Aorta (tissue), 5 donors: ENCODE measurements around the gene LAYN. TPM values are rescaled to one million over a fixed set of nuclear protein-coding genes. Genes with fewer than 3 reads are reported as not detected.
A peak's percentile ranks its signal among the peaks of the same experiment; 100 is the strongest.

Source experiments
- ATAC-seq: fragments of 200-7000 bp; cut with Tn5 transposase; one replicate; pipeline ENCODE4 v1.9.1; 2022; ENCODE audit warnings: moderate library complexity; ENCODE audit not compliant: low FRiP score
- DNase-seq, 2 donors: peaks; one replicate each; pipeline ENCODE4 v3.0.0-alpha.2; 2020
- H3K27ac ChIP-seq, 2 donors: one replicate each; pipeline ENCODE4 v1.5.1; 2013; ENCODE audit warnings: low read length in 2 of 2, mild to moderate bottlenecking in 2 of 2, moderate library complexity in 2 of 2, control low read depth in 1 of 2, inconsistent platforms in 1 of 2, low read depth in 1 of 2
- H3K27me3 ChIP-seq, 2 donors: one replicate each; pipeline ENCODE4 v1.6.1; 2013; ENCODE audit warnings: control low read depth in 1 of 2, low read length in 1 of 2, mild to moderate bottlenecking in 1 of 2, moderate library complexity in 1 of 2; ENCODE audit not compliant: insufficient read depth in 2 of 2, control insufficient read depth in 1 of 2
- H3K36me3 ChIP-seq, 2 donors: one replicate each; pipeline ENCODE4 v1.6.1; 2013; ENCODE audit warnings: control low read depth in 1 of 2, low read length in 1 of 2, mild to moderate bottlenecking in 1 of 2; ENCODE audit not compliant: insufficient read depth in 2 of 2, control insufficient read depth in 1 of 2
- H3K4me1 ChIP-seq, 2 donors: one replicate each; pipeline ENCODE4 v1.6.1; 2013; ENCODE audit warnings: low read length in 2 of 2, control low read depth in 1 of 2, mild to moderate bottlenecking in 1 of 2, moderate library complexity in 1 of 2; ENCODE audit not compliant: insufficient read depth in 2 of 2, control insufficient read depth in 1 of 2
- H3K4me3 ChIP-seq, 2 donors: one replicate each; pipeline ENCODE4 v1.5.1; 2013; ENCODE audit warnings: low read length in 2 of 2, control low read depth in 1 of 2, mild to moderate bottlenecking in 1 of 2
- H3K9me3 ChIP-seq: one replicate; pipeline ENCODE4 v1.6.1; 2013; ENCODE audit warnings: mild to moderate bottlenecking, low read length; ENCODE audit not compliant: control insufficient read depth
- WGBS, 2 donors: extraction: QIAGEN DNeasy Blood & Tissue Kit; methylation state at CpG; one replicate each; pipeline ENCODE4 v1.1.7; 2013; 5-methylcytosine and 5-hydroxymethylcytosine counted together
- intact Hi-C, 2 donors: fragments of 100-400 bp; cut with DNase I; formaldehyde crosslinking; loops; one replicate each; pipeline versions ENCODE4 v1.14.2 to v1.15.0; 2022
- polyA plus RNA-seq, 2 donors: library from polyadenylated mRNA; stranded (reverse); fragments of 200-250 nt; gene quantifications; one replicate each; pipeline ENCODE4 v1.2.3, GENCODE V29; 2013
- total RNA-seq, 2 donors: library from RNA; stranded (reverse); fragmentation: NEBNext Ultra II Directional; extraction: Animal tissue kit (Norgen Biotek cat#: 25700); gene quantifications; one replicate each; pipeline ENCODE4 v1.2.1, GENCODE V29; 2021
- donor health status: healthy with polysubstance abuse.
- donor health status: Bipolar disorder and iron deficiency.
- donor health status: DM: no; HTN: no; CAD: no.
- donor health status: DM: no; HTN: no; CAD: no.
- donor health status: DM: yes; HTN: yes; CAD: no.

The LAYN gene
- total and polyA plus RNA-seq, 4 donors, result 17.6 to 30.2 (median 22.0) TPM

GRCh38 chr11:111550258-111550657 lies 9.7 kb downstream of the LAYN start:
- intact Hi-C loops, result no loop called here
- WGBS, 2 donors, result 75 to 86% methylated on average over 2 of the region's 2 CpGs
- Histone ChIP-seq H3K27me3 (no peaks in the 10 kb centered on the region), H3K27ac (no peak overlapping the region), H3K4me1 (peaks cover 0 to 2% of the 10 kb centered on the region in 2 donors), H3K36me3 (peaks cover 0 to 13% of the 10 kb centered on the region in 2 donors), H3K9me3 (no peaks in the 10 kb centered on the region), H3K4me3 (no peak overlapping the region)
- DNase-seq, result no peak
- no peak for ATAC-seq

- DNase-seq (no peak), ATAC-seq (no peak)
- Histone ChIP-seq H3K4me3 (no peak overlapping the region), H3K4me1 (peaks cover 0 to 2% of the 10 kb centered on the region in 2 donors), H3K27me3 (no peaks in the 10 kb centered on the region), H3K36me3 (peaks cover 0 to 2% of the 10 kb centered on the region in 2 donors), H3K9me3 (no peaks in the 10 kb centered on the region), H3K27ac (no peak overlapping the region)
- intact Hi-C loops, result no loop called here
Observed at GRCh38 chr11:111554532-111554931, 14.0 kb downstream of the LAYN start.

- Histone ChIP-seq H3K4me3 (no peak overlapping the region), H3K27me3 (no peaks in the 10 kb centered on the region), H3K9me3 (no peaks in the 10 kb centered on the region), H3K4me1 (peaks cover 0 to 2% of the 10 kb centered on the region in 2 donors), H3K36me3 (peaks cover 0 to 2% of the 10 kb centered on the region in 2 donors), H3K27ac (no peak overlapping the region)
- DNase-seq, result no peak
- no peak for ATAC-seq
- intact Hi-C loops, result no loop called here
Observed at GRCh38 chr11:111555255-111555654, 14.7 kb downstream of the LAYN start.

GRCh38 chr11:111557425-111558111 lies 17.0 kb downstream of the LAYN start:
- no peak for ATAC-seq
- WGBS, 2 donors, result 8 to 15% methylated on average over 5 of the region's 5 CpGs

GRCh38 chr11:111559800-111560464 lies 19.4 kb downstream of the LAYN start:
- intact Hi-C loops, result no loop called here
- WGBS, 2 donors, result 67 to 69% methylated on average over 11 of the region's 11 CpGs
- no peak for ATAC-seq

More at GRCh38 chr11:111557425-111558111, 17.0 kb downstream of the LAYN start:
- DNase-seq, result no peak
- no peaks in the 10 kb centered on the region for H3K9me3 ChIP-seq
- intact Hi-C loops, result no loop called here
- H3K27ac ChIP-seq, result peak overlapping the region; percentile 36 to 55
- peaks cover 2% of the 10 kb centered on the region in 2 donors for H3K36me3 ChIP-seq
- no peaks in the 10 kb centered on the region for H3K27me3 ChIP-seq
- peaks cover 0 to 2% of the 10 kb centered on the region in 2 donors for H3K4me1 ChIP-seq
- no peak overlapping the region for H3K4me3 ChIP-seq

GRCh38 chr11:111560800-111561199 lies 20.3 kb downstream of the LAYN start:
- ATAC-seq, result no peak
- 84 to 96% methylated on average over 3 of the region's 3 CpGs for WGBS, 2 donors
- intact Hi-C loops, result no loop called here

More at GRCh38 chr11:111559800-111560464, 19.4 kb downstream of the LAYN start:
- no peak for DNase-seq
- H3K4me1 ChIP-seq, result no peaks in the 10 kb centered on the region
- H3K36me3 ChIP-seq, result peaks cover 2% of the 10 kb centered on the region in 2 donors
- no peaks in the 10 kb centered on the region for H3K27me3 ChIP-seq
- peak overlapping the region in 1 of 2 donors; percentile 25 for H3K27ac ChIP-seq
- H3K4me3 ChIP-seq, result no peak overlapping the region
- no peaks in the 10 kb centered on the region for H3K9me3 ChIP-seq

GRCh38 chr11:111561306-111561705 lies 20.8 kb downstream of the LAYN start:
- DNase-seq, result no peak
- peaks cover 2% of the 10 kb centered on the region in 2 donors for H3K36me3 ChIP-seq
- H3K9me3 ChIP-seq, result no peaks in the 10 kb centered on the region
- H3K27ac ChIP-seq, result no peak overlapping the region
- H3K27me3 ChIP-seq, result no peaks in the 10 kb centered on the region
- H3K4me3 ChIP-seq, result no peak overlapping the region
- ATAC-seq, result no peak
- no peaks in the 10 kb centered on the region for H3K4me1 ChIP-seq
- intact Hi-C loops, result no loop called here
- WGBS, 2 donors, result 80 to 82% methylated on average over 3 of the region's 3 CpGs

More at GRCh38 chr11:111560800-111561199, 20.3 kb downstream of the LAYN start:
- Histone ChIP-seq H3K27ac (no peak overlapping the region), H3K36me3 (peaks cover 2% of the 10 kb centered on the region in 2 donors), H3K9me3 (no peaks in the 10 kb centered on the region), H3K4me3 (no peak overlapping the region), H3K4me1 (no peaks in the 10 kb centered on the region), H3K27me3 (no peaks in the 10 kb centered on the region)
- DNase-seq, result no peak

- 61 to 94% methylated on average over 3 of the region's 3 CpGs for WGBS, 2 donors
- H3K4me1 ChIP-seq, result no peaks in the 10 kb centered on the region
- H3K9me3 ChIP-seq, result no peaks in the 10 kb centered on the region
- intact Hi-C loops, result no loop called here
- no peak overlapping the region for H3K4me3 ChIP-seq
- DNase-seq (no peak), ATAC-seq (no peak)
- no peak overlapping the region for H3K27ac ChIP-seq
- no peaks in the 10 kb centered on the region for H3K27me3 ChIP-seq
- H3K36me3 ChIP-seq, result peaks cover 2% of the 10 kb centered on the region in 2 donors
Observed at GRCh38 chr11:111561791-111562325, 21.3 kb downstream of the LAYN start.
